GM23248 (cell line): Measurements from ENCODE around the gene ANKRD11.

Experiments
- EZH2 ChIP-seq: fragments of 200-600 bp; sonication (generic); IDR thresholded peaks from 2 replicates; pipeline ENCODE4 v1.6.1; 2018; ENCODE audit warnings: antibody characterized with exemption, mild to moderate bottlenecking; ENCODE audit not compliant: insufficient read depth, poor library complexity, severe bottlenecking
- EZH2phosphoT487 ChIP-seq: fragments of 200-600 bp; sonication (generic); IDR thresholded peaks from 2 replicates; pipeline ENCODE4 v1.6.1; 2018; ENCODE audit warnings: antibody characterized with exemption, moderate library complexity, mild to moderate bottlenecking, low read depth; ENCODE audit not compliant: insufficient read depth

- TF ChIP-seq EZH2: no peak
- no peak for TF ChIP-seq EZH2phosphoT487
Measured at GRCh38 chr16:89314854-89315253, 175.5 kb downstream of the ANKRD11 start.
